Measurements from ENCODE around the gene CCL25. TPM values are rescaled to one million over a fixed set of nuclear protein-coding genes. Genes with fewer than 3 reads are reported as not detected.

CCL25 gene
- total and polyA plus RNA-seq, 2 of the 13 experiments (the other 11 are each of a cell fraction or from before 2014, with no cell fraction given), result not detected

- Histone ChIP-seq H3K27ac (ENCODE audit: extremely low read length, insufficient read depth, low read length) (no peak overlapping the region), H2AFZ (ENCODE audit: low read length) (no peak overlapping the region), H3K79me2 (ENCODE audit: insufficient read depth, low read length) (no peaks in the 10 kb centered on the region), H3K4me3 (replicated peaks in 1 of 3; ENCODE audit: insufficient read depth in 1 of 3, low read depth in 2 of 3, low read length in 3 of 3) (no peak overlapping the region), H3K27me3 (ENCODE audit: control insufficient read depth in 1 of 2, insufficient read depth in 2 of 2, low read length in 2 of 2) (no peaks in the 10 kb centered on the region), H3K4me2 (ENCODE audit: low read depth, low read length) (no peak overlapping the region), H4K20me1 (ENCODE audit: insufficient read depth, low read length) (no peaks in the 10 kb centered on the region), H3K36me3 (replicated peaks in 1 of 2; ENCODE audit: control insufficient read depth in 1 of 2, insufficient read depth in 2 of 2, low read length in 2 of 2) (no peaks in the 10 kb centered on the region), H3K4me1 (ENCODE audit: insufficient read depth, low read length) (peaks cover 18% of the 10 kb centered on the region), H3K9me3 (ENCODE audit: low read length) (peaks cover 13% of the 10 kb centered on the region), H3K9ac (ENCODE audit: insufficient read depth, low read depth, low read length) (no peak overlapping the region)
- ChIA-PET POLR2A (no interaction called here), CTCF (ENCODE audit: low intra/inter-chr PET ratio, low total read pairs) (no interaction called here)
- no TSS peak for BruUV-seq (replicated peaks)
- DNase-seq (ENCODE audit: low spot score) (no peak), FAIRE-seq (no peak), ATAC-seq (no peak)
- TF ChIP-seq ZNF256 (CRISPR knock-in tag; conservative IDR thresholded peaks at IDR 0.05) (no peak), ZNF629 (CRISPR knock-in tag; conservative IDR thresholded peaks at IDR 0.05) (peak; percentile 37; the same call in 1 of the 2 replicates)
- 65% methylated on average over 4 of the region's 6 CpGs for WGBS (ENCODE audit: low lambda C conversion rate)
- in situ Hi-C loops (cut with HindIII; ENCODE audit: extremely low pct_ligation_motif_present, low pct_unique_long_range_greater_than_20kb), result no loop called here
- intact Hi-C loops (cut with micrococcal nuclease; ENCODE audit: unreplicated experiment), result no loop called here
These were observed 41.8 kb downstream of the CCL25 start for GRCh38 chr19:8094336-8094735.

GRCh38 chr19:8095354-8095886 is 42.9 kb downstream of the CCL25 start:
- Histone ChIP-seq H2AFZ (ENCODE audit: low read length) (no peak overlapping the region), H3K79me2 (ENCODE audit: insufficient read depth, low read length) (no peaks in the 10 kb centered on the region), H3K9ac (ENCODE audit: insufficient read depth, low read depth, low read length) (no peak overlapping the region), H3K4me1 (ENCODE audit: insufficient read depth, low read length) (peaks cover 18% of the 10 kb centered on the region), H3K9me3 (ENCODE audit: low read length) (peaks cover 13% of the 10 kb centered on the region), H3K27ac (ENCODE audit: extremely low read length, insufficient read depth, low read length) (no peak overlapping the region), H3K27me3 (ENCODE audit: control insufficient read depth in 1 of 2, insufficient read depth in 2 of 2, low read length in 2 of 2) (no peaks in the 10 kb centered on the region), H3K4me3 (replicated peaks in 1 of 3; ENCODE audit: insufficient read depth in 1 of 3, low read depth in 2 of 3, low read length in 3 of 3) (no peak overlapping the region), H3K36me3 (replicated peaks in 1 of 2; ENCODE audit: control insufficient read depth in 1 of 2, insufficient read depth in 2 of 2, low read length in 2 of 2) (no peaks in the 10 kb centered on the region), H3K4me2 (ENCODE audit: low read depth, low read length) (no peak overlapping the region), H4K20me1 (ENCODE audit: insufficient read depth, low read length) (no peaks in the 10 kb centered on the region)
- in situ Hi-C loops (cut with HindIII; ENCODE audit: extremely low pct_ligation_motif_present, low pct_unique_long_range_greater_than_20kb), result no loop called here
- intact Hi-C loops (cut with micrococcal nuclease; ENCODE audit: unreplicated experiment), result no loop called here
- ATAC-seq (no peak), DNase-seq (ENCODE audit: low spot score) (no peak), FAIRE-seq (no peak)
- BruUV-seq (replicated peaks), result no TSS peak
- ChIA-PET POLR2A (no interaction called here), CTCF (ENCODE audit: low intra/inter-chr PET ratio, low total read pairs) (no interaction called here)
- TF ChIP-seq U2AF2 (IDR thresholded peaks at IDR 0.05; ENCODE audit: low read depth, low read length) (no peak), KLF11 (CRISPR knock-in tag; IDR thresholded peaks at IDR 0.05) (no peak), NBN (conservative IDR thresholded peaks at IDR 0.05) (no peak), ZNF674 (CRISPR knock-in tag; IDR thresholded peaks at IDR 0.05; ENCODE audit: low read depth) (no peak), ZKSCAN1 (IDR thresholded peaks at IDR 0.05; ENCODE audit: low read length) (no peak), ZNF232 (CRISPR knock-in tag; IDR thresholded peaks at IDR 0.05; ENCODE audit: borderline replicate concordance) (no peak), ZNF138 (CRISPR knock-in tag; IDR thresholded peaks at IDR 0.05; ENCODE audit: low read depth) (no peak), ZFP90 (CRISPR knock-in tag; IDR thresholded peaks at IDR 0.05; ENCODE audit: borderline replicate concordance) (peak; percentile 100), ZNF280D (CRISPR knock-in tag; IDR thresholded peaks at IDR 0.05) (0 out of 2 replicates have a peak, but pooled peaks have one; percentile 56)
- WGBS (ENCODE audit: low lambda C conversion rate), result 43% methylated on average over 2 of the region's 2 CpGs

Measured in HepG2 (cell line).